Measurements from ENCODE around the gene CYB5A.

GRCh38 chr18:74217476-74218143 is 74.2 kb downstream of the CYB5A start:
- TF ChIP-seq, protein P1, sequence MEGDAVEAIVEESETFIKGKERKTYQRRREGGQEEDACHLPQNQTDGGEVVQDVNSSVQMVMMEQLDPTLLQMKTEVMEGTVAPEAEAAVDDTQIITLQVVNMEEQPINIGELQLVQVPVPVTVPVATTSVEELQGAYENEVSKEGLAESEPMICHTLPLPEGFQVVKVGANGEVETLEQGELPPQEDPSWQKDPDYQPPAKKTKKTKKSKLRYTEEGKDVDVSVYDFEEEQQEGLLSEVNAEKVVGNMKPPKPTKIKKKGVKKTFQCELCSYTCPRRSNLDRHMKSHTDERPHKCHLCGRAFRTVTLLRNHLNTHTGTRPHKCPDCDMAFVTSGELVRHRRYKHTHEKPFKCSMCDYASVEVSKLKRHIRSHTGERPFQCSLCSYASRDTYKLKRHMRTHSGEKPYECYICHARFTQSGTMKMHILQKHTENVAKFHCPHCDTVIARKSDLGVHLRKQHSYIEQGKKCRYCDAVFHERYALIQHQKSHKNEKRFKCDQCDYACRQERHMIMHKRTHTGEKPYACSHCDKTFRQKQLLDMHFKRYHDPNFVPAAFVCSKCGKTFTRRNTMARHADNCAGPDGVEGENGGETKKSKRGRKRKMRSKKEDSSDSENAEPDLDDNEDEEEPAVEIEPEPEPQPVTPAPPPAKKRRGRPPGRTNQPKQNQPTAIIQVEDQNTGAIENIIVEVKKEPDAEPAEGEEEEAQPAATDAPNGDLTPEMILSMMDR (IDR thresholded peaks at IDR 0.05; ENCODE audit: low read depth, low read length), result no peak
- no peak for TF ChIP-seq EZH2phosphoT487 (IDR thresholded peaks at IDR 0.05; ENCODE audit: low read depth)

Measured in OCI-LY3 (cell line).